RWPE2 (cell line): ENCODE data around the gene MLIP.
"Not testable (repeated sequence)": the region's sequence is repeated elsewhere in the genome, so short reads cannot be mapped to it uniquely, and the experiment has no call there.

Source experiments
- ATAC-seq: fragments of 200-7000 bp; cut with Tn5 transposase; 3 replicates; pipeline ENCODE4 v1.9.1; 2021; ENCODE audit warnings: low read depth
- DNase-seq: peaks from one replicate; pipeline ENCODE4 v3.0.0-alpha.2; 2020; ENCODE audit warnings: low spot score
- H3K27ac ChIP-seq: fragments of 450-650 bp; 2 replicates; pipeline ENCODE4 v1.5.1; 2017; ENCODE audit warnings: mild to moderate bottlenecking; ENCODE audit not compliant: poor library complexity, severe bottlenecking
- H3K27me3 ChIP-seq: fragments of 250-450 bp; sonication (Bioruptor Pico); 2 replicates; pipeline ENCODE4 v1.5.1; 2021; ENCODE audit warnings: mild to moderate bottlenecking, moderate library complexity; ENCODE audit not compliant: insufficient read depth, poor library complexity, severe bottlenecking
- H3K36me3 ChIP-seq: fragments of 250-450 bp; sonication (Bioruptor Pico); 2 replicates; pipeline ENCODE4 v1.5.1; 2020; ENCODE audit warnings: low read depth, mild to moderate bottlenecking, moderate library complexity
- H3K4me1 ChIP-seq: fragments of 250-450 bp; sonication (Bioruptor Pico); 2 replicates; pipeline ENCODE4 v1.5.1; 2021; ENCODE audit warnings: mild to moderate bottlenecking, moderate library complexity; ENCODE audit not compliant: insufficient read depth, poor library complexity, severe bottlenecking
- H3K4me3 ChIP-seq: fragments of 250-450 bp; sonication (Bioruptor Pico); 2 replicates; pipeline ENCODE4 v1.5.1; 2021; ENCODE audit warnings: mild to moderate bottlenecking, moderate library complexity; ENCODE audit not compliant: severe bottlenecking
- H3K9me3 ChIP-seq: fragments of 250-450 bp; sonication (Bioruptor Pico); 2 replicates; pipeline ENCODE4 v1.5.1; 2021; ENCODE audit warnings: mild to moderate bottlenecking, moderate library complexity; ENCODE audit not compliant: severe bottlenecking
- TF ChIP-seq, protein P1 (sequence below): fragments of 450-650 bp; IDR thresholded peaks from one replicate; pipeline ENCODE4 v1.5.1; 2017; ENCODE audit warnings: mild to moderate bottlenecking, moderate library complexity; ENCODE audit not compliant: poor library complexity, severe bottlenecking

MLIP gene

DNA sequence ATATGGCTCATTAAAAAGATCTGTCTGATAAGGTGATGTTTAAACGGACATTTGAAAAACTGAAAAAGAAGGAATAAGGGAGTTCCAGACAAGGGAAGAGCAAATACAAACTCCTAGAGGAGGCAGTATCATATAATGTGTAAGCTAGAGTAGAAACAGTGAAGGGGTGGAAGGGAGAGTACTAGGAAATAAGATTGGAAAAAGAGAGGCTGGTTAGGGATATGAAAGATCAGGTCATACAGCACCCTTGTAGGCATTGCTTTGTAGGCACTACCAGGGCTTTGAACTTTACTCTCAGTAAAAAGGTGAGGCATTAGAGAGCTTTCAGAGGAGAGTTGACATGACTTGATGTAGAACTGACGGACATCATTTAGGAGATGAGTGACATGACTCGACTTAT, 85.7 kb downstream of the MLIP start:
- H3K4me1 ChIP-seq, result no peaks in the 10 kb centered on the region
- H3K4me3 ChIP-seq, result no peak overlapping the region
- no peaks in the 10 kb centered on the region for H3K36me3 ChIP-seq
- no peaks in the 10 kb centered on the region for H3K9me3 ChIP-seq
- TF ChIP-seq, protein P1, sequence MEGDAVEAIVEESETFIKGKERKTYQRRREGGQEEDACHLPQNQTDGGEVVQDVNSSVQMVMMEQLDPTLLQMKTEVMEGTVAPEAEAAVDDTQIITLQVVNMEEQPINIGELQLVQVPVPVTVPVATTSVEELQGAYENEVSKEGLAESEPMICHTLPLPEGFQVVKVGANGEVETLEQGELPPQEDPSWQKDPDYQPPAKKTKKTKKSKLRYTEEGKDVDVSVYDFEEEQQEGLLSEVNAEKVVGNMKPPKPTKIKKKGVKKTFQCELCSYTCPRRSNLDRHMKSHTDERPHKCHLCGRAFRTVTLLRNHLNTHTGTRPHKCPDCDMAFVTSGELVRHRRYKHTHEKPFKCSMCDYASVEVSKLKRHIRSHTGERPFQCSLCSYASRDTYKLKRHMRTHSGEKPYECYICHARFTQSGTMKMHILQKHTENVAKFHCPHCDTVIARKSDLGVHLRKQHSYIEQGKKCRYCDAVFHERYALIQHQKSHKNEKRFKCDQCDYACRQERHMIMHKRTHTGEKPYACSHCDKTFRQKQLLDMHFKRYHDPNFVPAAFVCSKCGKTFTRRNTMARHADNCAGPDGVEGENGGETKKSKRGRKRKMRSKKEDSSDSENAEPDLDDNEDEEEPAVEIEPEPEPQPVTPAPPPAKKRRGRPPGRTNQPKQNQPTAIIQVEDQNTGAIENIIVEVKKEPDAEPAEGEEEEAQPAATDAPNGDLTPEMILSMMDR, result no peak
- no peak for DNase-seq
- H3K27me3 ChIP-seq, result no peaks in the 10 kb centered on the region
- H3K27ac ChIP-seq, result no peak overlapping the region
- ATAC-seq, result no peak

DNA sequence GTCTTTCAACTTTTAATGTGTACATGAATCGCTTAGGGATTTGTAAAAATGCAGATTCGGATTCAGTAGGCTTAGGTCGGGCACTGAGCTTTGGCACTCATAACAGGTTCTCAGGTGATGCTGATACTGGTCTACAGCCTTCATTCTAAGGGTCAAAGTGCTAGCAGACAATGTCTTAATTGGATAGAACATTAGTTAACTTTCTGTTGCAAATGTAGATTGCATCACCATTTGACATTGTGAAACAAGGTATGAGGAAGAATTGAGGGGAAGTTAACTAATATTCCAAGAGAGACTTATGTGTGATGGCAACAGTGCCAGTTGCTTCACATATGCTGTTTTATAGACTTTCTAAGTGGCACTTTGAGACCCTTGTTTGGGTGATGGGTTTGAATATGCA, 86.9 kb downstream of the MLIP start:
- H3K27me3 ChIP-seq, result no peaks in the 10 kb centered on the region
- ATAC-seq, result no peak
- TF ChIP-seq, protein P1, result no peak
- no peak overlapping the region for H3K4me3 ChIP-seq
- H3K9me3 ChIP-seq, result no peaks in the 10 kb centered on the region
- no peak for DNase-seq
- H3K27ac ChIP-seq, result no peak overlapping the region
- no peaks in the 10 kb centered on the region for H3K4me1 ChIP-seq
- H3K36me3 ChIP-seq, result no peaks in the 10 kb centered on the region

GRCh38 chr6:54203474-54204035, 92.3 kb downstream of the MLIP start:
- not testable (repeated sequence) for H3K27me3 ChIP-seq

GRCh38 chr6:54204921-54205591, 93.8 kb downstream of the MLIP start:
- TF ChIP-seq, protein P1, result no peak
- DNase-seq, result no peak

More at GRCh38 chr6:54203474-54204035, 92.3 kb downstream of the MLIP start:
- not testable (repeated sequence) for ATAC-seq, DNase-seq, H3K4me3 ChIP-seq, H3K27ac ChIP-seq, H3K9me3 ChIP-seq, H3K4me1 ChIP-seq, H3K36me3 ChIP-seq

GRCh38 chr6:54206510-54206909, 95.3 kb downstream of the MLIP start:
- TF ChIP-seq, protein P1, result no peak
- DNase-seq, result no peak
- Histone ChIP-seq H3K4me3 (no peak overlapping the region), H3K27me3 (no peaks in the 10 kb centered on the region), H3K9me3 (no peaks in the 10 kb centered on the region), H3K27ac (no peak overlapping the region), H3K4me1 (peaks cover 6% of the 10 kb centered on the region), H3K36me3 (no peaks in the 10 kb centered on the region)
- no peak for ATAC-seq

More at GRCh38 chr6:54204921-54205591, 93.8 kb downstream of the MLIP start:
- Histone ChIP-seq H3K4me1 (peaks cover 6% of the 10 kb centered on the region), H3K4me3 (no peak overlapping the region), H3K9me3 (no peaks in the 10 kb centered on the region), H3K27me3 (no peaks in the 10 kb centered on the region), H3K36me3 (no peaks in the 10 kb centered on the region), H3K27ac (no peak overlapping the region)
- ATAC-seq, result no peak

- H3K9me3 ChIP-seq, ATAC-seq, H3K27me3 ChIP-seq, DNase-seq, H3K36me3 ChIP-seq, H3K27ac ChIP-seq, H3K4me3 ChIP-seq, H3K4me1 ChIP-seq: not testable (repeated sequence)
Measured at GRCh38 chr6:54209983-54210382, 98.7 kb downstream of the MLIP start.
